ENCODE results near the gene PYDC1. TPM values are rescaled to one million over a fixed set of nuclear protein-coding genes. Genes with fewer than 3 reads are reported as not detected.

PYDC1 gene
- total RNA-seq, 1 experiment from 2014 or later: 1.9 TPM

- TF ChIP-seq MLX (CRISPR knock-in tag; IDR thresholded peaks at IDR 0.05) (no peak), NFYB (CRISPR knock-in tag; conservative IDR thresholded peaks at IDR 0.05; ENCODE audit: low read depth) (no peak), ZNF121 (CRISPR knock-in tag; IDR thresholded peaks at IDR 0.05) (0 out of 2 replicates have a peak, but pooled peaks have one; percentile 2), SOX15 (CRISPR knock-in tag; IDR thresholded peaks at IDR 0.05) (no peak), ZNF281 (CRISPR knock-in tag; IDR thresholded peaks at IDR 0.05) (peak; percentile 57), ATF1 (CRISPR knock-in tag; IDR thresholded peaks at IDR 0.05) (no peak), CDX4 (CRISPR knock-in tag; IDR thresholded peaks at IDR 0.05; ENCODE audit: borderline replicate concordance) (no peak), SP1 (CRISPR knock-in tag; conservative IDR thresholded peaks at IDR 0.05) (peak; percentile 57; the same call in 1 of the 2 replicates), ZNF416 (CRISPR knock-in tag; IDR thresholded peaks at IDR 0.05) (0 out of 2 replicates have a peak, but pooled peaks have one; percentile 10), FOXK1 (CRISPR knock-in tag; IDR thresholded peaks at IDR 0.05) (peak; percentile 61), ATF2 (CRISPR knock-in tag; IDR thresholded peaks at IDR 0.05; ENCODE audit: borderline replicate concordance, low read depth) (no peak), SMAD4 (CRISPR knock-in tag; IDR thresholded peaks at IDR 0.05) (no peak), SMAD3 (CRISPR knock-in tag; IDR thresholded peaks at IDR 0.05; ENCODE audit: borderline replicate concordance) (0 out of 2 replicates have a peak, but pooled peaks have one; percentile 31), ZBTB21 (CRISPR knock-in tag; IDR thresholded peaks at IDR 0.05; ENCODE audit: borderline replicate concordance) (peak; percentile 64; the same call in 1 of the 2 replicates), ARID4B (CRISPR knock-in tag; IDR thresholded peaks at IDR 0.05; ENCODE audit: borderline replicate concordance) (no peak; the same call in none of the 2 replicates), FOXP1 (CRISPR knock-in tag; IDR thresholded peaks at IDR 0.05; ENCODE audit: borderline replicate concordance) (peak; percentile 92), TP53 (CRISPR knock-in tag; IDR thresholded peaks at IDR 0.05) (peak; percentile 53; the same call in 1 of the 2 replicates), ESRRA (CRISPR knock-in tag; IDR thresholded peaks at IDR 0.05; ENCODE audit: borderline replicate concordance) (0 out of 2 replicates have a peak, but pooled peaks have one; percentile 23), KAT7 (CRISPR knock-in tag; IDR thresholded peaks at IDR 0.05; ENCODE audit: borderline replicate concordance) (no peak; the same call in 1 of the 2 replicates), PRDM15 (CRISPR knock-in tag; IDR thresholded peaks at IDR 0.05) (0 out of 2 replicates have a peak, but pooled peaks have one; percentile 21), HMGA2 (CRISPR knock-in tag; IDR thresholded peaks at IDR 0.05) (no peak), OVOL2 (CRISPR knock-in tag; IDR thresholded peaks at IDR 0.05; ENCODE audit: borderline replicate concordance) (no peak)
Observed at GRCh38 chr16:31214708-31215286, 2.1 kb downstream of the PYDC1 start (continued).

Measured in WTC11 (cell line).